Fibroblast of peridontal ligament (primary cell): ENCODE results near the gene KNCN.

Source experiments
- DNase-seq: peaks from one replicate; pipeline ENCODE4 v3.0.0-alpha.2; 2010; ENCODE audit errors: extremely low read depth

Gene KNCN

DNA sequence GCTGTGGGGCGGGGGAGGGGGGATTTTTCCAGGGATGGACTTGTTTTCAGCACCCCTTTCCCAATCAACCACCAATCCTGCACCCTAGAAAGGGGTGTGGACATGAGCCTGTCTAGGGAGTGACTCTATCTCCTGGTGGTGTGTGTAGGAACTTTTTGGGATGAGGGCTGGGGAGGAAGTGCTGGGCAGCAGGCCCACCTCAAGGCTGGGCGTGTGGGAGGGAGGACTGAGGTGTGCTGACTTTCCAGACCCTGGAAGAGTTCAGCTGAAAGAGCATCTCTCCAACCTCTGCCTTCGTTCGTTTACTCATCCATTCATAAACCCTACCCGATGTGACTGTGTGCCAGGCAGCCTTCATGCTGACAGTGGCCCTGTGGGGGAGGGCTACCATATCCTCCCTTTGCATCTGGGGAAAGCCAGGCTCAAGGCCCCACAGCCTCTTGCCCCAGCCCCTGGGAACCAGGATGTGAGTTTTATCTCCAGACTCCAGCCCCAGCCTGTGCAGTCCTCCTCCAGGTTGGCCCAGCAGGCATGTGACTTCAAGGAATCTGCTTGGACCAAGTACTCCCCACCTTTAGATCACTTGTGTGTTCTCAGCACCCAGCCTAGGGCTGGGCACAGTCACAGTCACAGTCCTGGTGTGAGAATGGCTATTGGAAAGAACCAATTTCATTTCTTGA, 6.7 kb downstream of the KNCN start:
- no peak for DNase-seq

DNA sequence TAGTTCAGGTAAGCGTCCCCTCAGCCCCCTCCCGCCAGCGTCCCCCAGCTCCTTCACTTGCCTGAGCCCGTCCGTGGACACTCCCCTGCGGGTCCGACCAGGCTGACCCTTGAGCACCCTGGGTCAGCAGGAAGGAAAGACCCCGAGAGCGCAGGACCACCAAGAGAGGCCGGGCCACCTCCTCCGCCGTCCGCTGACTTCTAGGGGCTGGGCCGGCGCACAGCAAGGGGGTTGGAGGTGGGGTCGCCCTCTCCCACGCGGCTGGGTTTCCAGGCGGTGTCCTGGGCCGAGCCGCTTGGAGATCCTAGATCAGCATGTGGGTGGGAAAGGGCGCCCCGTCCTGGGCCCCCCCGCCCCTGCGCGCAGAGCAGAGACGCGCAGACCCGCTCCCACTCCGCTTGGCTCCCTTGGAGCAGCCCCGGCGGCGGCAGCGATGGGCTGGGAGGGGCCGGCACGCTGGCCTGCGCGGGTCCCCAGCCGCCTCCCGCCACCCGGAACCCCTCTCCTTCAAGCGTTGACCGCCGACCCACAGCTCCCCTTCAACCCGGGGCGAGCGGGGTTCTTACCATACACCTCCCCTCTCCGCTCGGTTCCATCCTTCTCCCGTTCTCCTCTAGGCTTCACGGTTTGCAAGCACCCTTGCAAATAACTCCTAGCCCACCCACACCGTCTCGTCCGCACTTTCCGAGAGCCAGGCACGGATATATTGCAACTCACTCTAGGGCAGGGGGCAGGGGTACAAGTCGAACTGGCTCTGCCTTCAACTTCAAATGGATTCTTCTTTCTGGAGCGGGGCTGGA, 7.5 kb downstream of the KNCN start:
- no peak for DNase-seq

DNA sequence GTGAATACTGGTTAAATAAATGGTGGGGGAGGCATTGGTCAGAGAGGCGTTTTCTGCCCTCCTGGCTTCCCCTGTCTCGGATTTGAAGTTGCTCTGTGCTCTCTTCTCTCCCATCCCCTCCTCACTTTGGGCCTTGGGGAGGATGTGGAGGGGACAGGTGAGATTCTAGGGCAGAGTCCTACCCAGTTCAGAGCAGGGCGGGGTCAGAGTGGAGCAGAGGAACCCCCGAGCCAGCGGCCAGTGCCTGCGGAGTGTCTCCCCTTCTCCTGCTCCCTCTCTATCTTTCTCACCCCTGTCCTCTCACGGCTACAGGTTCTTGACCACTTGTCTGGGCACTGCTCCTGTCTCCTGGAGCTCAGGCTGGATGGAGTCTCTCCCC, 8.1 kb downstream of the KNCN start:
- DNase-seq = no peak

DNA sequence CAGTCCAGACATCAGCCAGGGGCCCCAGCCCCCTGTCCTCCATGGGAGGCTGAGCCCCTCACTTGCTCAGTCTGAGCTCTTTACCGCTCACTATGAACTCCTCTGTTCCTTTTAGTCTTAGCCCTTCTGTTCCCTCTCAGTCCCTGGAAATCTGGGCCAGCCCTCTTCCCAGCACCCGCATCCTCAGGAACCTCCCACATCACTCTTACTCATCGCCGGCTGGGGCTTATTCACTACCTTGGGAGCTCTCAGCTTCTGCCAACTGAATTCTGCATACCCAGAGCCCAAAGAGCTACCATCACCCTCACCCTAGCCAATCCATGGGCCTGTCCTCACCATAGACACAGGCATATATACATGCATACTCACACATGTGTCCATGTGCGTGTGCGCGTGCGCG, 11.5 kb downstream of the KNCN start:
- DNase-seq = peak; percentile 71

DNA sequence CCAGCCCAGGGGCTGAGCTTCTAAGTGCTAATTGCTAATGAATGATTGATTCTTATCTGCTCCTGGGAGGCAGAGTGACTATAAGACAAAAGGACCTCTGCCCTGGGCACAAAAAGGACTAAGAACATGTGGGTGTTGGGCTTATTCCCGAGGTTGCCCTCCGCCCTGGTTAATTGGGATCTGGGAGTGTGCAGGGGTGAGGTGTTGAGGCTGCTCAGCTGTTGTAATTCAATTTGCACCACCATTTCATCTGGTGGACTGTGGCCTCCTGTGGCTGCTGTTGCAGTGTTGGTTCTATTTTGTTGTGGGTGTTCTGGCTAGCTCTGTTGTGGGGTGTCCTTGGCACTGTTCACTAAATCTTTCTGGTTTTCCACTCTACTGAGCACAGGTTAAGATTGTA, 13.3 kb downstream of the KNCN start:
- DNase-seq = no peak

DNA sequence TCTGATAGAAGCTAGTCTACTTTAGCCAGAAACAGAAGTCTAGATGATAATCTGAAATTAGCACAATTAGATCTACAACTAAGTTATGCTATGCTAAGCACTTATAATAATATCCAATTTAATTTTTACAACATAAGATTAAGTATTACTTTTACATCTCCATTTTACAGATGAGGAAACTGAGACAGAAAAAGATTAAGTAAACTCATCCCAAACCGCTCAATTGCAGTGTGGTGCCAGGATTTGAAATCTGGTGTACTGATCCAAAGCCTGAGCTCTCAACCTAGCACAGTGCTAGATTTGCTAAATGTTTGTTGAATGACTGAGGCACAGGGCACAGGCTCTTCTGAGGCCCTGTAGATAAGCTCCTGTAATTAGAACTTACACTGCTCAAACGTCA, 13.8 kb downstream of the KNCN start:
- DNase-seq = no peak

DNA sequence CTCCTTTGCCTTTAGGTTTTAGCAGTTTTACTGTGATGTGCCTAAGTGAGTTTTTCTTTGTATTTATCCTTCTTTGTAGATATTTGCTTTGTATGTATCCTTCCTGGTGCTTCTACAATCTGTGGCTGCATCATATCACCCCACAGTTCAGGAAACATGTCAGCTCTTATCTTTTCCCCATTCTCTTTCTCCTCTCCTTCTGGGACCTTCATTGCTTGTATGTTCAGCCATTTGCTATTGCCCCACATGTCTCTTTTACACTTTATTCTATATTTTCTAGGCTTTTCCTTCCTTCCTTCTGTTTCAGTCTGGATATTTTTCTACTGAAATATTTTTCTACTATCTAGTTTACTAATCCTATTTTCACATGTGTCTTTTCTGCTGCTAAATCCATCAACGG, 14.9 kb downstream of the KNCN start:
- no peak for DNase-seq

DNA sequence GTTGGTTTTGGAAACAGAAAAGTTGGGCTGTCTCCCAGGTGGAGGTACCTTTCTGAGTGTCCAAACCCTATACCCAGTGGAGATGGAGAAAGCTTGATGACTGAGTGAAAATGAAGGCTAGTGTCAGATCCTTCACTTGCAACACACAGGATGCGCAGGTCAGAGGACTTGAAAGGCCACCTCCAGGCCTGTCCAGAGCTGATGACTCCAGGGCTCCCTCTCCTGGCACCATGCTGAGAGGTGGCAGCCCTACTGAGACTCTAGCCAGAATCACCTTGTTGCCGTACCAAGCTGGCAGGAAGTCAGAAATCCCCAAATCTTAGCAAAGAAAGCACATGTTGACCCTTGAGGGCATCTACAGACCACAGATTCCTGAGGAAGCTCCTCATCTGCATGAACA, 16.4 kb downstream of the KNCN start:
- DNase-seq = no peak

DNA sequence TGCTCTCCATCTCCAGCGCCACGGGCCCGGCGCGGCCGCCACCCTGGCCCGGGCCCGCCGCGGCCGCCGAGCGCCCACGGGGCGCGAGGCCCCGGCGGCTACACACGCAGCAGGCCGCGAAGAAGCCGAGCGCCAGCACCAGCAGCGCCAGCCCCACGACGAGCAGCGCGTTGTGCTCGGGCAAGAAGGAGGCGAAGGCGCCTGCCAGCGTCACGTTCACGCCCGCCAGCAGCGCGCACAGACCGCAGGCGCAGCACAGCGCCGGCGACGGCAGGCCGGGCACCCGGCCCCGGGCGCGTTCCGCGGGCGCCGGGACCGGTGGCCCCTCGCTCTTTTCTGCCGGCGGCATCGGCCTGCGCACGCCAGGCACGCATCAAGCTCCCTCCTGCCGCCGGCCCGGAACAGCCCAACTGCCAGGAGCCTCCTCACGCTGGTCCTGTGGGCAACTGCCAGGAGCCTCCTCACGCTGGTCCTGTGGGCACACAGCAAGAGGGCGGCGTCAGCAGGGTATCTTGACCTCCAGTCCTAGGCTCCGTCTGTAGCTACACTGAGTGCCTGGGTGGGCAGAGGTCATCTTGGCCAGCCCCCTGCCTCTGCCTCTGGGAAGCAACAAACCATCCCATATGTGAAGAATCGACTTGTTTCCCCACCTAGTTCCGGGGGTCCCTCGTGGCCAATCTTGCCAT, 18.1 kb downstream of the KNCN start:
- DNase-seq = no peak

DNA sequence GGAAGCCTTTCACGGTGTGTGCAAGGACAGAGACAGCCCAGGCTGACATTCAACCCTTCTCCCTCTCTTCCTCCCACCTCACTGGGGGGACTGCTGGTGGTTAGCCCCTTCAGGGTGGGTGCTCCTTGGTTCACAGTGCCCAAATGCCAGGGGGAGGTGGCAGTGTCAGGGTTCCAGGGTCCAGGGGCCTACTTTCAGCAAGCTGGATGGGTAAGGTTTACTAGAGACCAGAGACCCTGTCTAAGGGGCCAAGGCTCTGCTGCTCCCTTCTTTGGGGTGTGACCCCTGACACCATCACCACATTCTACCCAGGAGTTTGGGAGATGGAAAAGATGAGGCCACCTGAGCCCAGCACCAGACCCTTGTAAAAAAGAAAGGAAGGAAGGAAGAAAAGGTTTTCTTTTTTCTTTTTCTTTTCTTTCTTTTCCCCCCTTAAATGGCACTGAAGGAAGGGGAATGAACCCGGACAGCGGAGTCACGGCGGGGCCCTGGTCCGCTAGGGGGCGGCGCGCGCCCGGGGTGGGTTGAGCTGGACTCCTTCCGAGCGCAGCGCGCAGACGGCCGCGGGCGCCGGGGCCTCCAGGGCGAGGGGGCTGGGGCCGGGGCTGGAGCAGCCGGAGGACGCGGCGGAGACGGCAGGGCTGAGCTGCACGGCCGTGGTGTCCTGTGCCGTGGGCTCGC, 18.8 kb downstream of the KNCN start:
- no peak for DNase-seq

DNA sequence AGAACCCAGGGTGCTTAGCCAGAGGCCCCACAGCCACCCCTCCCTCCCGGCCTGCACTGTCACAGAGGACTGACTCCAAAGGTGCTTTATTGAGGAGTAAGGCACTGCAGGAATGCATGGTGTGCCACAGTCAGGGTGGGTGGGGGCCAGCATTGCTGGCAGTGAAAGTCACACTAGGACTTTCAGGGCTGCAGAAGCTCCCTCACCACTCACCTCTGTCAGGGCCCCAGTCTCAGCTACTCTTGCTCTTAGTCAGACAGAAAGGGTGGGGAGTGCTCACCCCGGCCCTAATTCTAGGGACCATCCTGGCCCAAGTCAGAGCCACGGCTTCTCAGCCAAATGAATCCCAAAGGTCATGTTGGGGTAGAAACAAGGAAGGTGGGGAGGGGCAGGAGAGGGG, 19.4 kb downstream of the KNCN start:
- DNase-seq = no peak

DNA sequence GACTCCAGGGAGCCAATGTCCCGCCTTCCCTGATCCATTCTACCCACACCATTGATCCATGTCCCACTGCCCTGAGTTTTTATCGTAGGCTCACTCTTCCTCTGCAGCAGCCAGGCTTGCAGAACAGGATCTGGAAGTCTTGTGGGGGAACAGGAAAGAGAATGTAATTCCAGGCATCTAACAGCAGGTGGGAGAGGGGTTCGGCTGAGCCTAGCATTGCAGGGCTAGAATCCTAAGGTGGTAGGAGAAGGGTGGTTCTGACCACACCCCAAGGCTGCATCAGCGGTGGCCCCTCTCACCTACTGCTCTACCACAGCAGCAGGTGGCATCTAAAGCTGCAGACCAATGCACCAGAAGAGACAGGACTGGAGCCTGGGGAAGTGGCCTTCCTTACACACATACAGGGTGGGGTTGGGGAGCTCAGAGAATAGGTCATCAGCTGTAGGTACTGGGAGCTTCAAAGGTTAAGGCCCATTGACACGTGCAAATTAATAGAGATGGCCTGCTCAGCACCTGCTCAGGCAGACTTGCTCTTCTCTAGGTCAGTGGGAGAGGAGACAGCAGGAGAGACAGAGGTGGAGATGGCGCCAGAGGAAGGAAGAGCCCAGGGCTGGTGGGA, 20.5 kb downstream of the KNCN start:
- no peak for DNase-seq

DNA sequence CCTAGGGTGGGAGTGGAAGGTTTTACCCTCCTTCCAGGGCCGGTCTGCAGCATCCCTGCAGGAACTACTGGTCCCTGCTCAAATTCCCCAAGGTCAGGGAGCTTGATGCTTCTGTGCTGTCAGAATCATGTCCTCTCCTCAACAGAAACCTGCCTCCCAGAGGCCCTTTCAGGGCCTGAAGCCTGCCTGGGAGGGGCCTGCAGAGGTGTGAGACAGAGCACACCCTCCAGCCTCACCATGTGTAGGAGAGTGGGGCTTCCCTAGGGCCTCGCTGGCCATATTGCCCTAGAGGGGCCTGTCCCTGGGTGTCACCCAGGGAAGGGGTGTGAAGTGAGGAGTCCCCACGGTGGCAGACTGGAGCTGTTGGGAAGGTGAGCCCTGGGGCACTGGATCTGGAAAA, 21.1 kb downstream of the KNCN start:
- DNase-seq = no peak

DNA sequence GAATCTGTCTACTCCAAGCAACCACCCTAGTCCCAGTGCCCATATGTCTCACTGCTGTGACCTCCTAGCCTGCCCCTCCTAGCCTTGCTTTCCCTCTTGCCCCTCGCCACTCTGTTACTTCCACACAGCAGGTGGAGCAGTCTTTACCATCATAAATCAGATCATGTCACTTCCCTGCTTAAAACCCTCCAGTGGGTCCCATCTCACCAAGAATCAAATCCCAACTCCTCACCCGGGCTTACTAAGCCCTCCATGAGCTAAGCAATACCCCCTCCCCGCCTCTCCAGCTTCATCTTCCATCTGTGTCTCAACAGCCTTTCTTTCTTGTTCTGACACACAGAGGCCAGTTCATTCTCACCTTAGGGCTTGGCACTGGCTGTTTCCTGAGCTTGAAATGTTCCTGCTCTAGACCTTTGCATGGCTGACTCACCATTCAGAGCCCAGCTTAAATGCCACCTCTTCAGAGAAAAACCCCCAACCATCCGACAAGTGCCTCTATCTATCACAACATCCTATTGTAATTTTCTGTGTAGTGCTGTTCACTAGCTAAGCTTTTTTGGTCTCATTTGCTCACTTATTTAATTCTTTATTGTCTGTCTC, 22.3 kb downstream of the KNCN start:
- DNase-seq = no peak

DNA sequence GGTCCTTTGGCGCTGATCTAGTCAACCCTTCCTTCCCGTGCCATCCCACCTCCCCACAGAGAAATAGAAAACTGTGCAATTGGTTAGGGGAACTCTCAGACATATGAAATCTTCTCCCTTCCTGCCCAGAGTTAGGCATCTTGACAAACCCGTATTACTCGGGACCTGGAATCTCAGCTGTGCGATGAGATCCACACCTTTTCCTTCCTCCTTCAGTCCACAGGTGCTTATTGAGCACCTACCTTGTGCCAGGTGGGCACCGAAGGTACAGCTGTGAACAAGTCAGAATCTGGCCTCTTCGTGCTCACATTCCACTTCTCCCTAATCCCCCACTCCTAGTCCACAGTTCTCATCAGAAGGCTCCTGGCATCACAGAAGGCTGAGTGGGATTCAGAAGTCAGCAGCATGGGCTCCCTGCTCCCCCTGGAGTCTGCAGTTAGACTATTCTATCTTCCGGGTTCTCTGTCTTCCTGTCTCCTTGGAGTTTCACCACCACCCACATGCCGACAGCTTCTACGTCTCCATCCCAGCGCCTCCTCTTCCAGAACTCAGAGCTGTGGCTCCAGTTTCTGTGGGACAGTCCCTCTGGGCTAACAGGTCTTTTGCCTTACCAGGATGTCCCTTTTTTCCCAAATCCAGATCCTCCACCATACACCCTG, 23.0 kb downstream of the KNCN start:
- peak; percentile 45 for DNase-seq

DNA sequence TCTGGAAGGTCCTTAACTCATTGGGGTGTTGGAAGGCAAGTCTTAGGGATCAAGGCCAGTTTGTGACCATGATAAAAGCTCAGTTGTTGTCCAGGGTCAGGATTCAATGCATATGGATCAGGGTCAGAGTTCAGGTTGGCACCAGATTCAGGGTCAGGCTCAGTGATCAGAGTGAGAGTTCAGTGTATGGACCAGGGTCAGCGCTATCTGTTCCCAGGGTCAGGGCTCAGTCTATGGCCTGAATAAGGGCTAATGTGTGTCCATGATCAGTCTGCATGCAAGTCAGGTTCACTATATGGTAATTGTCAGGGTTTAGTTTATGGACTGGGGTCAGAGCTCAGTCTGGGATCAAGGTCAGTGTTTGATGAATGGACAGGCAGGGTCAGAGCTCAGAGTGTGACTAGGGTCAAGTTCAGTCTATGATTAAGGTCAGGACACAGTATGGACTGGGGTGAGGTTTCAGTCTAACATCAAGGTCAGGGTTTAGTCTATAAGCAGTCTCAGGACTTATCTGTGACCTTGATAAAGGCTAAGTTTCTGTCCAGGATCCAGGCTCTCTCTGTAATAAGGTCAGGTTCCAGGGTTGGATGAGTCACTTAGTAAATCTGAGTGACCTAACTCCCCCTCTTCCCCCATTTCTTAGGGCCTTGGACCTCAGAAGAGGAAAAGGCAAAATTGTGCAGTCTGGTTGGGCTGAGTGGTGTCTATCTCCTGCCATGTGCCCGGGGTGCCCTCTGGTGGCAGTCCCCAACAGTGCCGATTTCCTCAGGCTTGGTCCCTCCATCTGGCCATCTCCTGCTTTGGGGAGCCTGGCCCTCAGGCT, 23.8 kb downstream of the KNCN start:
- DNase-seq = peak; percentile 77

DNA sequence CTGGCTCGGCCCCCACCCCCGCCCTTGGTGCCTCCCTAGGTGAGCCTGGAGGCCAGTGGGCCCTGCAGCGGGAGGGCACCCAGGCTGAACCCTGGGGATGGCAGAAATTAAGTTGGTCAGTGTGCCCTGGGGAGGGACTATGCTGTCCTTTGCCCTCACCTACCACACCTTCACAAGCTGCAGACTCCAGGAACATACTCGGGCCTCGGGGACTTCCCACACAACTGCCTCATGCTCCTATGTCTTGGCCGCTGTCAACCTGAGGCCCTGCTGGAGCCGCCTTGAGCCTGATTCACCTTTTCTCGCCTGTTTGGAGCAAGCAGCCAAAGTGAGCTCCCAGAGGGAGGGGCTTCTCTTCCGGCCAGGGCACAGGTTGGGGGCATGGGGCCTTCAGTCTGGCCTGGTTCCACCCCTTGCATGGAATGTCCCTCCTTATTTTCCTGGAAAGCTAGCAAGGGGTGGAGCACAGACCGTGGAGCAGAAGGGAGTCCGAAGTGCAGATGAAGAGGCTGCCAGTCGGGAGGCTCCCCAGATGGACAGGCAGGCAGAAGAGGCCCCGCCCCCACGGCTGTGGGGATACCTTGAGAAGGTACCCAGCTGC, 24.7 kb downstream of the KNCN start:
- no peak for DNase-seq

DNA sequence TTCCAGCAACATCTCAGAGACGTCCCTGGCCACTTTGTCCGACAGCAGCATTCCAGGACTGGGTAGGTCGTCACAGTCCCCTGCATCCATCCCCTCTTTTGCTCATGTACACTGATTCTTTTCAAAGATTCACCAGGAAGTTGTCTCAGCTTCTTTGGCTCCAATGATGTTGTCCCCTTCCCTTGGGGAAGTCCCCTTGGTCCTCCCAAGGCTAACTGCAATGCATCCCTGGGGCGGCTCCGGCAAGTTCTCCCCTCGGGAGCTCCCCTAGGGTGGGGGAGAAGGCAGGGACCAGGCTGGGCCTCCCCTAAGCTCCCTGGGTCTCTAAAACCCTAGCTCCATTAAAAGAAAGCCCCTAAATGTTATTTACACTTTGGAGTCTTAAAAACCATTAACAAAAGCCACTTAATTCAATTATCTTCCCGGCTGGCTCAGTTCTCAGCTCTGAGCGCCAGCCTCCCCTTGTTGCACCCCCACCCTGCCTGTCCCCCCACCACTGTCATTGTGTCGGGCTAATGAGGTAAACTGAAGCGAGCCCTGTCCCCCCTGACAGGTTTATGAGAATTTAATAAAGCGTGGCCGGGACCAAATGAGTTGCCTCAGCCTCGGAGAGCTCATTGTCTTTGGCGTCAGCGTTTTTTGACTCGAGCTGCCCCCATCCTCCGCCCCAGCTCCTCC, 25.3 kb downstream of the KNCN start:
- DNase-seq = no peak
